MCF 10A (cell line): ENCODE measurements around the gene TPRX1. TPM values are rescaled to one million over a fixed set of nuclear protein-coding genes. Genes with fewer than 3 reads are reported as not detected.

Source experiments
- BruUV-seq: library from RNA; stranded (reverse); fragments of 400-500 nt; replicated peaks from 2 replicates; lab custom pipeline; 2021; lab: Mats Ljungman, UMichigan
- CTCF ChIA-PET: fragments of 300-600 bp; sonication (Branson Sonifier 250); formaldehyde crosslinking; extraction: SDS; loops from one replicate; lab custom pipeline; 2021; ENCODE audit warnings: antibody characterized with exemption, inconsistent platforms; lab: Yijun Ruan, JAX
- POLR2A ChIA-PET: fragments of 300-600, 350-650 bp; sonication (Branson Sonifier 250); formaldehyde crosslinking; extraction: SDS; loops from one replicate; lab custom pipeline; 2020; ENCODE audit warnings: antibody characterized with exemption, inconsistent platforms; lab: Yijun Ruan, JAX
- DNase-seq: peaks from one replicate; pipeline ENCODE4 v3.0.0-alpha.2; 2018; ENCODE audit not compliant: unreplicated experiment
- H3K27ac Mint-ChIP-seq: one replicate; pipeline ENCODE4 v1.8.0; 2022; ENCODE audit warnings: mild to moderate bottlenecking, low read depth, mixed read lengths; ENCODE audit not compliant: unreplicated experiment
- H3K27me3 Mint-ChIP-seq: one replicate; pipeline ENCODE4 v1.8.0; 2022; ENCODE audit warnings: mixed read lengths; ENCODE audit not compliant: insufficient read depth, unreplicated experiment
- H3K36me3 Mint-ChIP-seq: one replicate; pipeline ENCODE4 v1.8.0; 2022; ENCODE audit warnings: mild to moderate bottlenecking, moderate library complexity, mixed read lengths; ENCODE audit not compliant: insufficient read depth, unreplicated experiment
- H3K4me1 Mint-ChIP-seq: one replicate; pipeline ENCODE4 v1.8.0; 2022; ENCODE audit warnings: mixed read lengths; ENCODE audit not compliant: insufficient read depth, unreplicated experiment
- H3K4me3 Mint-ChIP-seq: one replicate; pipeline ENCODE4 v1.8.0; 2022; ENCODE audit warnings: mild to moderate bottlenecking, moderate library complexity, mixed read lengths; ENCODE audit not compliant: unreplicated experiment
- H3K9me3 Mint-ChIP-seq: one replicate; pipeline ENCODE4 v1.8.0; 2022; ENCODE audit warnings: mixed read lengths; ENCODE audit not compliant: unreplicated experiment
- intact Hi-C: fragments of 100-400 bp; cut with micrococcal nuclease; formaldehyde crosslinking; loops from 2 replicates; pipeline ENCODE4 v1.14.1; 2022
- total RNA-seq: library from RNA; stranded (reverse); gene quantifications from 2 replicates; pipeline ENCODE4 v1.2.3, GENCODE V29; 2022
- TF ChIP-seq, protein P1 (sequence below): fragments of 200-600 bp; IDR thresholded peaks from one replicate; pipeline ENCODE4 v1.8.0; 2022; ENCODE audit warnings: antibody characterized with exemption, mild to moderate bottlenecking; ENCODE audit not compliant: unreplicated experiment

TPRX1 gene
- total RNA-seq, 1 experiment from 2014 or later = not detected

DNA sequence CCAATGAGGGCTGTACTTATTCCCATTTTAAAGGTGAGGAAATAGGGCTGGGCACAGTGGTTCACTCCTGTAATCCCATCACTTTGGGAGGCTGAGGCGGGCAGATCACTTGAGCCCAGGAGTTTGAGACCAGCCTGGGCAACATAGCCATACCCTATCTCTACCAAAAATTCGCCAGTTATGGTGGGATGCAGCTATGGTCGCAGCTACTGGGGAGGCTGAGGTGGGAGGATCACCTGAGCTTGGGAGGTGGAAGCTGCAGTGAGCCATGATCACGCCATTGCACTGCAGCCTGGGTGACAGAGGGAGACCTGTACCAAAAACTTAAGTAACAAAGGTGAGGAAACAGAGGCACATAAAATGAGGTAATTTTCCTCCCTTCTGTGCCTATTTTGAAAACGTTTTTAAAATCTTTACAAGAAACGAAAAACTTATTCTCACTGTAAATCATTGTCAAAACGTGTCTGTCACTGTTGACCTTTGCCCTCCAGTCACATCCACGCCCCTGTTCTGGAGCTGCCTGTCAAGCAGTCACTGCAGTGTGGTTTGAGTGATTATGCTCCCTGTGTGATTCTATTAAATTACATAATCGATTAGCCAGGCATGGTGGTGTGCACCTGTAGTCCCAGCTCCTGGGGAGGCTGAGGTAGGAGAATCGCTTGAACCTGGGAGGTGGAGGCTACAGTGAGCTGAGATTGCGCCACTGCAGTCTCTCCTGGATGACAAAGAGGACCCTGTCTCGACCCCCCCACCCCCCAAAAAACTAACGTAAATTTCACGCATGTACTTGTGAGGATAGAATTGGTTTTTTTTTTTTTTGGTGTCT is 46.5 kb downstream of the TPRX1 start:
- no peak overlapping the region for H3K27ac Mint-ChIP-seq
- H3K36me3 Mint-ChIP-seq = peaks cover 39% of the 10 kb centered on the region
- intact Hi-C loops = no loop called here
- no TSS peak for BruUV-seq
- TF ChIP-seq, protein P1, sequence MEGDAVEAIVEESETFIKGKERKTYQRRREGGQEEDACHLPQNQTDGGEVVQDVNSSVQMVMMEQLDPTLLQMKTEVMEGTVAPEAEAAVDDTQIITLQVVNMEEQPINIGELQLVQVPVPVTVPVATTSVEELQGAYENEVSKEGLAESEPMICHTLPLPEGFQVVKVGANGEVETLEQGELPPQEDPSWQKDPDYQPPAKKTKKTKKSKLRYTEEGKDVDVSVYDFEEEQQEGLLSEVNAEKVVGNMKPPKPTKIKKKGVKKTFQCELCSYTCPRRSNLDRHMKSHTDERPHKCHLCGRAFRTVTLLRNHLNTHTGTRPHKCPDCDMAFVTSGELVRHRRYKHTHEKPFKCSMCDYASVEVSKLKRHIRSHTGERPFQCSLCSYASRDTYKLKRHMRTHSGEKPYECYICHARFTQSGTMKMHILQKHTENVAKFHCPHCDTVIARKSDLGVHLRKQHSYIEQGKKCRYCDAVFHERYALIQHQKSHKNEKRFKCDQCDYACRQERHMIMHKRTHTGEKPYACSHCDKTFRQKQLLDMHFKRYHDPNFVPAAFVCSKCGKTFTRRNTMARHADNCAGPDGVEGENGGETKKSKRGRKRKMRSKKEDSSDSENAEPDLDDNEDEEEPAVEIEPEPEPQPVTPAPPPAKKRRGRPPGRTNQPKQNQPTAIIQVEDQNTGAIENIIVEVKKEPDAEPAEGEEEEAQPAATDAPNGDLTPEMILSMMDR = no peak
- CTCF ChIA-PET = interaction anchor here (0.6 to 1.4 kb wide), 4 partner anchors 32 to 49 kb away, joined by 3 to 4 read pairs (median 4); partner anchors contain the start of gene EHD2
- H3K4me3 Mint-ChIP-seq = no peak overlapping the region
- H3K9me3 Mint-ChIP-seq = no peaks in the 10 kb centered on the region
- no peak for DNase-seq
- POLR2A ChIA-PET = interaction anchor here (0.7 to 2.4 kb wide), 3 partner anchors 10 to 122 kb away, joined by 3 to 8 read pairs (median 4); partner anchors contain the start of gene NOP53
- H3K4me1 Mint-ChIP-seq = no peaks in the 10 kb centered on the region
- no peaks in the 10 kb centered on the region for H3K27me3 Mint-ChIP-seq

DNA sequence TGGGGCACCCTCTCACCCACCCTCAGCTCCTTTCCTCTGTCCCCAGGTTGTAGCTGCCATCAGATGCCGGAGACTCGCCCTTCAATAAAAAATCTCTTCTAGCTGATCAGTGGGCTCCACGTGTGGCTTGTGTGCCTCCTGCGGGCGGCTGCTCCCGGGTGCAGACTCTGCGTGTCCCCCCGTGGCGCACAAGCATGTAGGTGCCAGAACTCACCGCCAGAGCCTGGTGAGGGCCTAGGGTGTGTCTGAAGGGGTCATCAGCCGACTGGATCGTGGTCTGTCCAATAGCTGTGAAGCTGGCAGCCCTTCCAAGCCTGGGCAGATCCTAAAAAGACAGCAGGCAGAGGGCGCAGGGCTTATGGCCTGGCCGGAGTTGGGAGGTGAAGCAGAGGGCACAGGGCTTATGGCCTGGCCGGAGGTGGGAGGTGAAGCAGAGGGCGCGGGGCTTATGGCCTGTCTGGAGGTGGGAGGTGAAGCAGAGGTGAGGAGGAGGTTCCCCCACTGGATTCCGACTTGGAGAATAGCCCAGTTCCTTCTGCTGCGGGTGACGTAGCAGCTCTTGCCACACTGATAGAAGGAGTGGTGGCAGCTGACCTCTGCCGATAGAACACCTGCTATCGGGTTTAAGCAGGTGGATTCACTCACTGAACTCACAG is 47.3 kb downstream of the TPRX1 start:
- Mint-ChIP-seq H3K4me3 (no peak overlapping the region), H3K27me3 (no peaks in the 10 kb centered on the region), H3K36me3 (peaks cover 47% of the 10 kb centered on the region)

DNA sequence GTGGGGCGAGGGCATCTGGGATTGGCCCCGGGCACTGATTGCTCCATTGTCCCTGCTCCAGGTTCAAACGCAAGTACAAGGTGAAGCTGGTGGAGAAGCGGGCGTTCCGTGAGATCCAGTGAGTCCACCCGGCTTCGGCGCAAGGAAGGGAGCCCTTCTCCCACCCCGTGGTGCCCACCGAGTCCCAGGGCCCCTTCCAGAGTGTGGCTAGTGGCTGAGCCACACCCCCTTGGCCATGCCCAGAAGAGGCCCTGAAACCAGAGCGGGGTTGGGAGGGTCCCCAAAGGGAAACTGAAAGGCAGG is 47.8 kb downstream of the TPRX1 start:
- Mint-ChIP-seq H3K27ac (no peak overlapping the region), H3K4me3 (no peak overlapping the region), H3K36me3 (peaks cover 48% of the 10 kb centered on the region), H3K4me1 (no peaks in the 10 kb centered on the region), H3K27me3 (no peaks in the 10 kb centered on the region), H3K9me3 (no peaks in the 10 kb centered on the region)
- ChIA-PET CTCF (interaction anchor here (0.6 to 1.4 kb wide), 3 partner anchors 9 to 1481 kb away, joined by 3 to 4 read pairs (median 3); no protein-coding TSS in a partner anchor), POLR2A (interaction anchor here (1.3 to 2.4 kb wide), 3 partner anchors 9 to 44 kb away, joined by 3 to 8 read pairs (median 4); partner anchors contain the start of genes EHD2 and NOP53)
- TF ChIP-seq, protein P1 = no peak
- BruUV-seq = no TSS peak
- no peak for DNase-seq
- intact Hi-C loops = no loop called here

More for the DNA sequence above, 47.3 kb downstream of the TPRX1 start:
- Mint-ChIP-seq H3K27ac (no peak overlapping the region), H3K9me3 (no peaks in the 10 kb centered on the region), H3K4me1 (no peaks in the 10 kb centered on the region)
- no TSS peak for BruUV-seq
- TF ChIP-seq, protein P1 = no peak
- no peak for DNase-seq
- CTCF ChIA-PET = interaction anchor here (0.6 to 1.4 kb wide), 3 partner anchors 8 to 1480 kb away, joined by 3 to 4 read pairs (median 3); no protein-coding TSS in a partner anchor
- intact Hi-C loops = no loop called here
- POLR2A ChIA-PET = interaction anchor here (1.3 to 2.4 kb wide), 3 partner anchors 10 to 44 kb away, joined by 3 to 8 read pairs (median 4); partner anchors contain the start of genes EHD2 and NOP53
